Ishikawa (cell line): ENCODE data around the gene MESP1.

Experiments used
- CEBPB ChIP-seq: IDR thresholded peaks from 2 replicates; pipeline ENCODE4 v1.6.1; 2012
- EGR1 ChIP-seq: IDR thresholded peaks from 2 replicates; pipeline ENCODE4 v1.6.1; 2012
- EP300 ChIP-seq: IDR thresholded peaks from 2 replicates; pipeline ENCODE4 v1.6.1; 2012; ENCODE audit warnings: borderline replicate concordance
- MAX ChIP-seq: IDR thresholded peaks from 2 replicates; pipeline ENCODE4 v1.6.1; 2012
- NFIC ChIP-seq: IDR thresholded peaks from 2 replicates; pipeline ENCODE4 v1.6.1; 2012
- RAD21 ChIP-seq: IDR thresholded peaks from 2 replicates; pipeline ENCODE4 v1.6.1; 2012; ENCODE audit warnings: low read depth
- REST ChIP-seq: IDR thresholded peaks from 2 replicates; pipeline ENCODE4 v1.6.1; 2012; ENCODE audit warnings: low read depth, mild to moderate bottlenecking
- TAF1 ChIP-seq: IDR thresholded peaks from 2 replicates; pipeline ENCODE4 v1.6.1; 2012; ENCODE audit warnings: low read depth, mild to moderate bottlenecking
- TCF12 ChIP-seq: IDR thresholded peaks from 2 replicates; pipeline ENCODE4 v1.6.1; 2012; ENCODE audit warnings: low read depth

GRCh38 chr15:89783111-89783860 is 32.2 kb upstream of the MESP1 start:
- TF ChIP-seq MAX = no peak
- no peak for TF ChIP-seq EP300
- TF ChIP-seq NFIC = no peak
- no peak for TF ChIP-seq REST
- no peak for TF ChIP-seq TAF1
- TF ChIP-seq CEBPB = no peak
- TF ChIP-seq TCF12 = no peak
- TF ChIP-seq RAD21 = no peak
- TF ChIP-seq EGR1 = no peak
